ENCODE results near the gene ZNF536.

ZNF536 gene

DNA sequence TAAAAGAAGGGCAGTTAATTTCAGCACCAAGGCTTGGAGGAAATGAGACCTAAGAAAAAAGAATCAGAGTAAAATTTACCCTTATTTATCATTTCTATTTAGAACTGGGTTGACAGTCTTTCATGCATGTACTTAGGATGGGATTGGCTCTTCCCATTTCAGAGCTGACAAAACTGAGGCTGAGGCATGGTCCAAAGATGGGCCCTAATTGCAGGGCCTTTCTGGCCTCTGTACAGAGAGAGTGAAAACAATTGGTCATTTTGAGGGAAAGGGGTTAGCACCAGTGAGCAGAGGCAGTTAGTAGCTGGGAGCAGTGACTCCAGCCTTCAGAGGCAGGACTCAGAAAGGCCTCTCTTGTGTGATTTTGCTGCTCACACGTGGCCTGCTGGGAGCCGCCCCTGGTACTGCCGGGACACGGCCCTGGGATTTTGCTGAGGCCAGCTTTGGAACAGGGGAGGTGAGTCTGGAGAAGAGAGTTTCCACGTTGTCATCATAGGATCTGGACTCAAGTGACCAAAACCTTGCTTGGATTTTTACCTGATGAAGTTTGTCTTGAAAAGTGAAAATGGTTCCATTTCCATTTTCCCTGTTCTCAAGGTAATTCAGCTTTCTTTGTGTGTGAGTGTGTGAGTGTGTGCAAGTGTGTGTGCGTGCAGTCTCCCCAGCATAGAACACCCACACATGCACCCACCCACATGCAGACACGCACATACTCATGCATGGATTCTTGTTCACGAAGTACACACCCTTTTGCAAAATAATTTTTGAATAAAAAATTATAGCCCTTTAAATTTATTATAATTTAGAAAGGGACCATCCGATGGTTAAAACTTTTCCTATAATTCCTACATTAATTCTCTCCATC is at the start of gene ZNF536:
ZNF536 (plus strand) TSS at position 425 of the 865 bp plus-strand sequence. CDS start 71,179 bp downstream, outside the sequence.
- no peak for DNase-seq

DNA sequence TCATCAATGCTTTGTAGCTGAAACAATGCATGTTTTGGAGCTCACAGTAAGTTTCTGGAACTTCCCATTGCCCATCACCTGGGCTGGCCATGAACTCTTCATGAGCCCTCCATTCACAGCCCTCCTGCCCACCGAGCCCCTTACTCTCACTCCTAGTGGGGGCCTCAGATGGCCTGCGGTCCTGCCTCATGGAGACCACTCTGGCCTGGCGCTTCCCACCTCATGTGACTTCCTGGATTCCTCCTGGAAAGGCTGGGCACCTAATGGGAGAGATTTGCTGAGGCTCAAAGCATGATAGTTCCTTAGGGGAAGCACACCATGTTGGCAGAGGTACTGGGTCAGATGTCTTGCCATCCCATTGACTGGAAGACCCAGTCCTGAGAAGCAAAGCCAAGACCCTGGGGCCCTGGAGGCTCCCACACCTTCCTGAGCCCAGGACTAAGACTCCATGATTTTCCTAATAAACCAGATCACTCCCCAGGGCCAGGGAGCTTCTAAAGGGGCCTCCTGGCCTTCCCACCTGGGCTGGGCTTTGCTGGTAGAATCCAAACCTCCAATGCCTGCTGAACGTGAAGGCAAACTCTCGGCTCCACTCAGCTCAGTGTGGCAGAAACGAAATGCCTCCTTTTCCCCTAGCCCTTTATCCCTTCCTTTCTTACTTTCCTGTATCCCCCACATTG is 49.4 kb upstream of the ZNF536 start:
- DNase-seq: no peak

DNA sequence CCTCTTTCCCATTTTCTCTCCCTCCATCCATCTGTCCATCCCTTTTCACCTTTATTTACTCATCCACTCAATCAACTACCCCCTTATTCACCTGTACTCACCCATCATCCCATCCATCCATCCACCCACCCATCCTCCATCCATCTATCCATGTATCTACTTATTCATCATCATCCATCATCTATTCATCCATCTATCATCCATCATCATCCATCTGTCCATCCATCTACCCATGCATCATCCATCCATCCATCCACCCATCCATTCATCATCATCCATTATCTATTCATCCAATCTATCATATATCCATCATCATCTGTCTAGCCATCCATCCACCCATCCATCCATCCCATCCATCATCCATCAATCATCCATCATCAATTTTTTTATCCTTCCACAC is 48.3 kb upstream of the ZNF536 start:
- no peak for DNase-seq

DNA sequence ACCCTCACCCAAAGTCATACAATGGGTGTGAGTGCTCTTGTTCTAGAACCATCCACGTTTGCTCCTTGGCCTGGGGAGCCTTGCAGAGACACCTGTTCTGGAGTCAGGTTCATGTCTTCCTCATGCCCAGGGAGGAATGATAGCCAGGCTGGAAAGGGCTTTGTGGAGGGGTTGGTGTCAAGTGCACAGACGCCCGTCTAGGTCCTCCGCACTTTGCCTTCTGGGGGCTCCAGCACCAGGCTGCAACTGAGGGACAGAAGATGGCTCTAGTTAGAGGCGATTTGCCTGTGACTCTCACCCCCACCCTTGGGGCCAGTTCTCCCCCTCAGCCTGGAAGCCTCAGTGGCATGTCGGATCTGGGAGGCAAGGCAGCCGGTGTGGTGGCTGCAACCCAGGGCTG is 47.2 kb upstream of the ZNF536 start:
- DNase-seq: no peak

DNA sequence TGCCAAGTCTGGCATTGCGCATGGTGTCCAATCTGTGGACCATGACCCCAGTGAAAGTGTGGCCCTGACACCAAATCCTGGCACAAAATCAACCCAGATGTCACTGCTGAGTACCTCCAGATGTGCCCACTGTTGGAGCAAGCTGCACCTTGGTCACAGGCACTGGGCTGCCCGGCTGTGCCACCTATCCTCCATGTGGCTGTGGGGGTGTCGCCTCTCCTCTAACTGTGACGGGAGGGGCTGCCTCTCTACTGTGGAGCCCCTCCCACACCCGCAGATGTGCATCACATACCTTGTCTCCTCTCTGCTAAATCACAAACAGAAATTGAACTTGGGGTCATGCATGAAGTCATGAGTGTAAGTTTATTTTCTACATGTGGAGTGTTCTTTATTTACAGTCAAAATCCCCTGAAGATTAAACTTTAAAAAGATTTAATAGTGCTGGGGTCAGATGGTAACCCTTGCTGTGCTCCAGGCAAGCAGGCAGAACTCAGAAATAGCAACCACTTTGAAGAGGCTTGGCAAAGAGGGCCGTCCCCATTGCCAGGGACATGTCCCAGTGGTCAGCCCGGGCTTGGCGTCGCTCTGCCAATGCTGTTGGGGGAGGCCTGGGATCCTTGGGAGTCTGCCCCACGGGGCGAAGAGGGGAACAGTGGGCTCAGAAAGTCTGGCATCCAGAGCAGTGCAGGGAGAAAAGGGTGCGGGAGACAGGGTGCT is 46.4 kb upstream of the ZNF536 start:
- DNase-seq: no peak

DNA sequence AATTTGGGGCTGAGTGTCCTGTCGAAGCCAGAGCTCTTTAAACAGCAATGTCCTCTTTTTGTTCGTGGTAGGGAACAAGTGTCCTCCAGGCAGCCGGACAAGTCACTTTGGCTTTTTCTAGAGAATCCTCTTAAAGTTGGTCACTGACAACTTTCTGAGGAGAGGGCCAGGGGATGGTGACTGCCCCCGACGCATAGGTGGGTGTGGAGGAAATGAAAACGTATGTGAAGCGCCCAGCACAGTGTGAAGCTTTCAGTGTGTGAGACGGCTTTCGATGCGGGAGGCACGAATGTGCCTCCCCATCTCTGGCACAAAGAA is 45.8 kb upstream of the ZNF536 start:
- DNase-seq: no peak

DNA sequence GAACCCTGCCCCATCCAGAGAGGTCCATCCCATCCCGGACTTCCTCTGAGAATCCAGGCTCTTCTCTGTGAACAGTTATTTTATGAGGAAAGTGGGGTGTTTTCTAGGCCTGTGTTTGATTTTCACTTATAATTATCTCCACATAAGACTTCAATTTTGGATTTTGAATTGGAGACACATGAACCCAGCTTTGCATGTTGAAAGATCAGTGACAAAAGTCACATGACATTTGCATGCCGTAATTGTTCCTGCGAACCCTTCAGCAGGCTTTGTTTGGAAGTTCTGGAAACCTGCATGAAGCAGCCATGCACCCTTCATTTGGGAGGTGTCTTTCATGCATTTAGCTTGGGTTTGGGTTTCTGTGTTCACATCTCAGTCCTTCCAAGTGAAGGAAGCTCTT is 44.9 kb upstream of the ZNF536 start:
- DNase-seq: no peak

DNA sequence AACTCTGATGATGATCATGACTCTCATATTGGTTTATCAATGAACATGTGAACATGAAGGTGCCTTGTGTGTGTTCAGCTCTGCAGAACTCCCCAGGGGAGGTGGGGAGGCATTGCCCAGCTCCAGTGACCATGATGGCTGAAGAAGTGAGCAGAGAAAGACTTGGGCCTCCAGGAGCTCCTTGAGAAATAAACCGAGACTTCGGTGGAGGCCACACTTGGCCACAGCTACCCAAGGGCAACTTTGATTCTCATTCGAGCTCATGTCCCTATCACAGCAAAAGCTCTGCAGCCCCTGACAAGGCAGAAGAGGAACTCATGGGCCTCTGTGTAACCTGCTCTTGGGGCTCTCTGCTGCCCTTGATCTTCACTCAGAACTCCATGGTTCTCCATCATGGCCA is 44.1 kb upstream of the ZNF536 start:
- no peak for DNase-seq

DNA sequence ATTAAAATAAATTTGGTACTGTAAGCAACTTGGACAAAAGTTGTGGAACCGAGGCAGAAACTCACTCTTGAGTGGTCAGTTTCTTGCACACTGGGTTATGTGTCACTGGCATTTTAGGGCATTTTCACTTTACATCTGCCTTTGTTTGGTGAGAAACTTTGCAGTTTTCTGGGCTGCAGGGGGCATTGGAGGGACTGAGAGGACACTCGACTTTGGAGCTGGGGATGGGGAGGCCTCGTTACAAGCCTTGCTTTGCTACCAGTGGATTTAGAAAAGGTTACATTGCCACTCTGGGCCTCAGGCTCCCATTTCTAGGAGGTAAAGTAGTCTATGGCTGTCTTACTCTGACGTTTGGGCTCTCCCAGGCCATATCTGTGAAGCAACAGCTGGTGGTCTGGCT is 41.9 kb upstream of the ZNF536 start:
- DNase-seq: no peak

DNA sequence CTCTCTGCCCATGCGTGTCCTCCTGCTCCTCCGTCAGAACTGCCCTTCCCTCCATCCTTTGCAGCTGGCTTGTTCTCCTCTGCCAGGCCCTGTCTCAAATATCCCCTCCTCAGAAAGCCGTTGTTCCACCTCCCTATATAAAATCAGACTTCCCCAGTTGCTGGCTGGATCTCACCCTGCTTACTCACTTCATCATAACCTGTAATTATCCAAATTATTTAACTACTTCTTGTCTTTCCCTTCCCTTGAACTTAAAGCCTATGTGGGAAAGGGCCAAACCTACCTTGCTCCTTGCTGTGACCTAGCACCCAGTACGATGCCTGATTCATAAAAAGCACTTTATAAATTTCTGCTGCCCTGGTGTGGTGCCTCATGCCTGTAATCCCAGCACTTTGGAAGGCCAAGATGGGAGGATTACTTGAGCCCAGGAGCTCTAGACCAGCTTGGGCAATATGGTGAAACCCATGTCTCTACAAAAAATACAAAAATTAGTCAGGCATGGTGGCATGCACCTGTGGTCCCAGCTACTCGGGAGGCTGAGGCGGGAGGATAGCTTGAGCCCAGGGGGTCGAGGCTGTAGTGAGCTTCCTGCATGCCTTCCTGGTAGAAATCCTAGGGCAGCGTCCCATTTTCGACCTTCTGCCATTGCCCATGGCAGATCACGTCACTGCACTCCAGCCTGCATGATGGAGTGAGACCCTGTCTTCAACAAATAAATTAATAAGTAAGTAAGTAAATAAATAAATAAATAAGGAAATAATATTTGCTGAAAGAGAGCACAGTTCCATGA is 39.5 kb upstream of the ZNF536 start:
- no peak for DNase-seq

DNA sequence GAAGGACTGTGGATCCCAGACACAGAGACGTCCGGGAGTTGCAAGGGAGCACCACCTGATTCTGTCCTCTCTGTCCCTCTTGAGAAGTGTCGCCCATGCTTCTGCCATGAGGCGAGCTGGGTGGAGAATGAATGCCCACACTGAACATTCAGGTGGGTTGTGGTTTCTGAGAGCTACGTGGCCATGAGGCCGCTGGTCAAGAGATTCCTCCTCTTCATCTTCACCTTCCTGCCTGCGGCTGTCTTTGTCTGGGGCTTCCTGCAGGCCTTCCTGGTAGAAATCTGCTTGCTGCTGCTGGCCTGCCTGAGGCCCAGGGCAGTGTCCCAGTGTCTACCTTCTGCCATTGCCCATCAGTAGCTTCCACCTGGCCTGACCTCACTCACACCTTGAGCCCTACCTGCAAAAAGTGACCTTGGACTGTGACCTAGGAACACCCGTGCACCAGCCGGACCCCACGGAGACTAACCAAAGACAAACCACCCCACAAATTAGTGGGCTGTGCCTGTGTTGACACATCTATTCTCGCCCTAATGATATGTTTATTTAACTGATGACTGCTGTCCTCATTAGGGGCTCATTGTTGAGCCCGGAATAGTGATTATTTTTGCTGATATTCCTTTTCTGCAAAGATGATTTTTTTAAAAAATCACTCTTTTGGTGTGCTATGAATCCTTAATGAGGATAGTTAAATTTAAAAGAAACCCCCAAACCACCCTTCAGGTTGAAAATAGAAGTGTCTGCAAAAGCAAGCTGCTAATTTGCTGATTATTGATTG is 38.7 kb upstream of the ZNF536 start:
- DNase-seq: no peak

DNA sequence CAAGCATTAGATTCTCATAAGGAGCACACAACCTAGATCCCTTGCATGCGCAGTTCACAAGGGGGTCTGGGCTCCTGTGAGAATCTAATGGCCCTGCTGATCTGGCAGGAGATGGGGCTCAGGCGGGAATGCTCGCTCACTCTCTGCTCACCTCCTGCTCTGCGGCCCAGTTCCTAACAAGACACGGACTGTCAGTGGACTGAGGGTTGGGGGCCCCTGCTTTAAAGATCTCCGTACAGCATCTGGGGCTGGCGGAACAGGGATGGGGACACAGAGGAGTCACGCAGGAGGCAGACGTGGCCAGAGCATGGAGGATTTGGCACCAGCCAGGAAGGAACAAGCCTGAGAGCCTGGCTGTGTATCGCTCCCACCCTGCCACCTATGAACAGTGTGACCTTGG is 37.3 kb upstream of the ZNF536 start:
- no peak for DNase-seq

DNA sequence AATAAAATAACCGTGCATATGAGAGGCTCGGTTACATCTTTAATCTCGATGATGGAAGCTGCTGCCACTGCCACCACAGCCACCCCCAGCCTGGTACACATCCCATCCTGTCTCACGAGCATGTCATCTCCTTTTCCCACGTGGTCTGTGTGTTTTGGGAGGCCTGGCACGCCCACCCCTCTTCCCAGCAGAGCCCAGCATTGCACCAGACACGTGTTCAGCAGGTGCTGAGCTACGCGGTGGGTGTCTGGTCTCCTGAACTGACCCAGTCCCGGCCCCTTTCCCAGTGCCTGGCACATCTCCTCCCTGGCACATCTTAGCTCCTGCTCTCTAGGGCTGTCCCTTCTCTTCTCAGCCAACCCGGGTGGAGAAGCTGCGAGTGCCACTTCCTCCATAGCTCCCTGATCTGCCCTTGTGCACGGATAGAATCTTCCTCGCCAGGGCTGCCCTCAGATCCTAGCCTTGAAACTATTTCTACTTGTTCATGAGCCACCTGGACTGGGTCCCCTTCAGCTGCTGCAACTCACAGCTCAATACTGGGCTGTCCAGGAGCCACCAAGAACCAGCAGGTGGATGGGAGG is 36.8 kb upstream of the ZNF536 start:
- no peak for DNase-seq

DNA sequence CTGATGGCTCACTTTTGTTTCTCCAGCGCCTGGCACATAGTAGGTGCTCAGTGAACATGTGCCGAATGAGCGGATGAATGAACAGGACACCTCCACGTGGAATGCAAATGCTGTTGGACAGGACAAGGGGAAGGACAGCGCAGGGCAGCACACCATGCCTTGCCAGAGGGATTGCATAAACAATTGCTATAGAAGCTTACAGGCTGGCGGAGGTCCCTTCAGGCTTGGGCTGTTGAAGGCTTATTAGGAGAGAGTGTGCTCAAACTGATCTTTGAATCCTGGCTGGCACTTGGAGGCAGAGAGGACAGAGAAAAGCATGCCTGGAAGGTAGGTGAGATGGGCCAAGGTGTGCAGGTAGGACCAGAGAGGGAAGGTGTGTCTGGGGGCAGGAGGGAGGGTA is 35.9 kb upstream of the ZNF536 start:
- no peak for DNase-seq

DNA sequence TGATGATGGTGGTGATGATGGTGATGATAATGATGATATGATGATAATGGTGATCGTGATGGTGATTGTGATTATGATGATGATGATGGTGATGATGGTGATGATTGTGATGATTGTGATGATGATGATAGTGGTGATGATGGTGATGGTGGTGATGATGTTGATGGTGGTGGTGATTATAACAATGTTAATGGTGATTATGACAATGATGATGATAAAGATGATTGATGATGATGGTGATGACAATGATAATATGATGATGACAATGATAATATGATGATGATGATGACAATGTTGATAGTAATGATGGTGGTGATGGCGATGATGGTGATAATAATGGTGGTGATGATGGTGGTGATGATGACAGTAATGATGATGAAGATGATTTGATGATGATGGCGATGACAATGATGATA is 34.1 kb upstream of the ZNF536 start:
- no peak for DNase-seq

DNA sequence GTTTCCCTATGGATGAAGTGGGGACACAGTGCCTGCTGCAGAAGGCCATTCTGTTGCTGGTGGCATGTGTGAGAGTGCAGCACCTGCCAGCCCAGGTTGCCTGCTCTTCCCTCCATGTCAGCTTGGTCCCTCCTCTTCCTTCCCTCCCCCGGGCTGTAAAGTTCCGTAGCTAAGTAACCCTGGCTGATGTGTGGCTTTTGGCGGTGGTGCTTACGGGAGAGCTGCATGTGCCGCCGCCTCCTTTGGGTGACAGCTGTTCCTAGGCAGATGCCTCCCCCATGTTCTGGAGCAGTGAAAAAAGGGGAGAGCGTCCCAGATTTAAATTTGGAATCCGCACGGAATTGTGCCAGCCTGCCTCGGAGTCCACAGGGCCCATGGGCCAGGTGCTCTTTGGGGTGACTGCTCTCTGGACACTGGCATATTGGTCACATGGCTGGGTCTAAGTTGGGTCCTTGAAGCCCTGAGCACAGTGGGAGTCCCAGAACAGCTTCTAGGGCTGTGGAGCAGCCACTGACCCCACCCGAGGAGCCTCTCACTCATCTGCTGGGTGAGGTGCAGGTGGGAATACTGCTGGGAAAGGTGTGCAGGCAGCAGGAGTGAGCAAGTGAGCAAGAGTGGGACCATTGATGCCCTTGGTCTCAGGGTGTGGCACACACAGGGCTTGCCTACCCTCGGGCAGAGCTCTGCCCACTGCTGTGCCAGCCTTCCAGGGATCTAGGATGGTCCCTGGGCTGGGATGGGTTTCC is 33.1 kb upstream of the ZNF536 start:
- no peak for DNase-seq

DNA sequence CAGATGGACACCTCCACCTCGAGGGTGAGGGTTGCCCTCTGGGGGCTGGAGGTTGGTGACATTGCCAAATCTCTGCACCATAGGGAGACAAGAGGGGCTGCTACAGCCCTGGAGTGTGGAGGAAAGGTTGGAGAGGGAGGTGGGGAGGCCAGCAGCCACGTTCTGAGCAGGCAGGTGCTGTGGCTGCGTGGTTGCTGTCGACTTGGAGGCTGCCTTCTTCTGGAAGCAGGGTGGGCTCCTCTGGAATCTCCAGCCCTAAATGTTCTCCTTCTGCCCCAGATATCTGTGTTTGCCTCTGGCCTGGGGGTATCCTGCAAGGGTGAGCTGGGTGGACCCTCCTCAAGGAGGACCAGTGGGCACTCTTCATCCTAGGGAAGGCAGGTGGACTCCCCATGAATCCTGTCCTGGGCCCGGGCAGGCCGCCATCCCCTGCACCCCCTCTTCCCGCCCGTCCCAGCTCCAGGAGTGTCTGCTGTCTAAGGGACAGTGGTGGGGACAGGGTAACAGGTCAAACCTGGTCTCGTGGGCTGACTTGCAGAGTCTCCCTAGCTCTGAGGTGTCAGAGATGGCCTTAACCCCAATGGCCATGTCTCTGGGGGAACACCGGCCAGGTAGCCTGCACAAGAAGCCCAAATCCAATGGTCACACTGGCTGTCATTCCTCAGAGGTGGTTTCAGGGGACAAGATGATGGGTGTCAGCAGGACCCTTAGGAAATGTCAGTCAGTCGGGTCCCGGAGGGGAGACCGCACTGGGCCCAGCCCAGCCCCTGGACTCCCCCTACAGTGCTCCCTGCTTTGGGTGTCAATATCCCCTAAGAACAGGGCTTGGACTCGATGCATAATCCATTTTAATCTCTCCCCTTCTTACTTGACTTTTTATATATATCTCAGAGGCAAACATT is 32.3 kb upstream of the ZNF536 start:
- DNase-seq: no peak

DNA sequence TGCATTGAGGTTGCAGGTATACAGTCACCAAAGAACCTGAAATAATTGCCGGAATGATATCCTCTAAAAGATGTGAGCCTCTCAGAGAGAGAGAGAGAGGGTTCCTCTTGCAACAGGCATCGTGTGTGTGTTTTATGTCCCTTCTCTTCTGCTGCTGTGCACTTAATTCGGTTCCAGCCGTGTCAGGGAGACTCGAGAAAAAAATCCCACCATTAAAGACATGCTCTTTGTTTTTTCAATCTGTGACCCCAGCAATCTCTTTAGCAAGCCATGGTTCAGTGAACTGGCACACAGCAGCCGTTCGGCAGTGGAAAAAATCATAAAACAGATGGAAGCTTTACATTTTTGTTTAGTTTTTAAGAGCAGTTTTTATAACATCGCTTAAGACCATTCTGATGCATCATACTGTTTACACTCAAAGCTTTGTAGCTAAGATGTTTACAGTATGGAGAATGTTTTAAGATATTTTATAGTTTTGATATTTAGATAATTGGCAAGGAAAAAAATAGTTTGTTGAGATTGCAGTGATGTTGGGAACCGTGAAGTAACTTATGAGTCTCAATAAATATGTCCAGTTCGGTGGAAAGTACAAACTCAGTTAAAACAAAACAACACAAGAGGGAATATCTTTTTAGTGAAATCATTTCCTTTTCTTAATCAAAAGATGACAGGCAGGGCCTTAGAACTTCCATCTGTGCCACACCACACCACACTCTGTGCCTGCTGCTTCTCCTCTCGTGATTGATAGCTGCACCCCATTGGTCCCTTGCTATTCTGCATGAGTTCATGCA is 31.2 kb upstream of the ZNF536 start:
- DNase-seq: no peak

DNA sequence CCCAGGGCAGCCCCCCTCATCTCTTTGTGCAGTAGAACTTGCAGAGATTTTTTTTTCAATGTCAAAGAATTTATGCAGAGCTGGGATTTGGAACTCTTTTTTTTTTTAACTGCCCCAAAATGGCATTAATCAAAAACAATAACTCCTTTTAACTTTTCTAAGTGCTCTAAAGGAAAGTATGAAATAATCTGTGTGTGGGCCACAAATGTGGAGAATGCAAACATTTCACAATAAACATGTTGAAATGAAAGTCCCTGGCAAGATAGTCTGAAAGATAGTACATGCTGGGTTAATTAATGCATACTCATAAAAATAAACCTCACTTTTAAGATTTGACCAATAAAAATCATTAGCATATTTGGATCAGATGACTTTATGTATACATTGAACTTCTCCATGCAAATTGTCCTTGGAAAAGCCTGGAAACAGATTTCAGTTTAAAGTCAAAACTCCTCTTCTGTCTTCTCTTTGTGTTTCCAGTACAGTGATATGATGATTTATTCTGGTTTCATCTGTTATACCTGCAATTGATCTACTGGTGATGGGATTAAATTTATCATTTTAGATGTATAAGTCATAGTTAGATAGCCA is 30.5 kb upstream of the ZNF536 start:
- DNase-seq: no peak

Data from NCI-H1930 (cell line).